Omental fat pad (tissue), 4 donors: ENCODE data around the gene LIPC. TPM values are rescaled to one million over a fixed set of nuclear protein-coding genes. Genes with fewer than 3 reads are reported as not detected.

Experiments
- ATAC-seq: fragments of 150-250 bp; one replicate; pipeline ENCODE4 v1.9.1; 2016; ENCODE audit warnings: mild to moderate bottlenecking, moderate library complexity; ENCODE audit not compliant: low FRiP score
- DNase-seq: peaks from one replicate; pipeline ENCODE4 v3.0.0-alpha.2; 2019; ENCODE audit warnings: low spot score
- CTCF ChIP-seq, 3 donors: fragments of 450-650 bp; IDR thresholded peaks; one replicate each; pipeline ENCODE4 v1.5.1; 2016 to 2017; ENCODE audit warnings: antibody characterized with exemption in 3 of 3, mild to moderate bottlenecking in 3 of 3, moderate library complexity in 2 of 3
- total RNA-seq, 4 donors: library from RNA; depleted of rRNA; stranded (reverse); fragments of >200 nt; gene quantifications; one replicate each; pipeline ENCODE4 v1.1.0, GENCODE V29; 2016

The LIPC gene
- total RNA-seq, 4 donors from 2014 or later = 0.46 TPM; not detected in 3

GRCh38 chr15:58575045-58575786 is 143.4 kb downstream of the LIPC start:
- ATAC-seq = no peak
- DNase-seq = no peak
- TF ChIP-seq CTCF (IDR thresholded peaks at IDR 0.05) = no peak

GRCh38 chr15:58576657-58577056 is 144.9 kb downstream of the LIPC start:
- TF ChIP-seq CTCF (IDR thresholded peaks at IDR 0.05) = no peak
- no peak for DNase-seq
- no peak for ATAC-seq

- DNase-seq = no peak
- TF ChIP-seq CTCF (IDR thresholded peaks at IDR 0.05) = no peak
- no peak for ATAC-seq
Observed at GRCh38 chr15:58582160-58582559, 150.4 kb downstream of the LIPC start.

GRCh38 chr15:58583171-58583908 is 151.5 kb downstream of the LIPC start:
- no peak for DNase-seq
- TF ChIP-seq CTCF (IDR thresholded peaks at IDR 0.05) = no peak
- no peak for ATAC-seq

- ATAC-seq (no peak), DNase-seq (no peak)
- TF ChIP-seq CTCF (IDR thresholded peaks at IDR 0.05) = no peak
Observed at GRCh38 chr15:58584789-58585461, 153.1 kb downstream of the LIPC start.

GRCh38 chr15:58585693-58586443 is 154.1 kb downstream of the LIPC start:
- no peak for TF ChIP-seq CTCF (IDR thresholded peaks at IDR 0.05)
- ATAC-seq (no peak), DNase-seq (no peak)
